HEK293 (cell line): ENCODE data around the gene STK32C.

ENCODE experiments used
- KLF1 ChIP-seq: fragments of 450-650 bp; formaldehyde crosslinking; IDR thresholded peaks from 2 replicates; pipeline ENCODE4 v1.5.1; 2016; ENCODE audit warnings: missing biosample characterization, missing genetic modification characterization
- ZBTB21 ChIP-seq: fragments of 450-650 bp; formaldehyde crosslinking; IDR thresholded peaks from 2 replicates; pipeline ENCODE4 v1.5.1; 2017; ENCODE audit warnings: missing biosample characterization, missing genetic modification characterization
- ZNF138 ChIP-seq: fragments of 450-650 bp; formaldehyde crosslinking; IDR thresholded peaks from 2 replicates; pipeline ENCODE4 v1.5.1; 2016; ENCODE audit warnings: missing biosample characterization, missing genetic modification characterization, borderline replicate concordance
- ZNF274 ChIP-seq, 2 experiments: fragments of 200-500 bp in 1 of 2; fragments of 450-650 bp in 1 of 2; sonication (Bioruptor generic) in 1 of 2; formaldehyde crosslinking in 1 of 2; IDR thresholded peaks; 2 replicates each; pipeline versions ENCODE4 v1.5.1 to v1.6.1; 2014 to 2016; ENCODE audit warnings: borderline replicate concordance in 1 of 2, inconsistent platforms in 1 of 2, low read length in 1 of 2, missing biosample characterization in 1 of 2, missing genetic modification characterization in 1 of 2
- ZNF302 ChIP-seq: fragments of 450-650 bp; formaldehyde crosslinking; IDR thresholded peaks from 2 replicates; pipeline ENCODE4 v1.5.1; 2016; ENCODE audit warnings: missing biosample characterization, missing genetic modification characterization, low read depth
- ZNF398 ChIP-seq: fragments of 450-650 bp; formaldehyde crosslinking; IDR thresholded peaks from 2 replicates; pipeline ENCODE4 v1.5.1; 2017; ENCODE audit warnings: missing biosample characterization, missing genetic modification characterization
- TF ChIP-seq, protein P1 (sequence below): fragments of 450-650 bp; formaldehyde crosslinking; IDR thresholded peaks from 2 replicates; pipeline ENCODE4 v1.5.1; 2017; ENCODE audit warnings: missing biosample characterization, missing genetic modification characterization

GRCh38 chr10:132341017-132341416, 33.3 kb upstream of the STK32C start:
- no peak for TF ChIP-seq ZNF398 (tag by site-specific recombination)
- no peak for TF ChIP-seq KLF1 (tag by site-specific recombination)
- TF ChIP-seq, protein P1, sequence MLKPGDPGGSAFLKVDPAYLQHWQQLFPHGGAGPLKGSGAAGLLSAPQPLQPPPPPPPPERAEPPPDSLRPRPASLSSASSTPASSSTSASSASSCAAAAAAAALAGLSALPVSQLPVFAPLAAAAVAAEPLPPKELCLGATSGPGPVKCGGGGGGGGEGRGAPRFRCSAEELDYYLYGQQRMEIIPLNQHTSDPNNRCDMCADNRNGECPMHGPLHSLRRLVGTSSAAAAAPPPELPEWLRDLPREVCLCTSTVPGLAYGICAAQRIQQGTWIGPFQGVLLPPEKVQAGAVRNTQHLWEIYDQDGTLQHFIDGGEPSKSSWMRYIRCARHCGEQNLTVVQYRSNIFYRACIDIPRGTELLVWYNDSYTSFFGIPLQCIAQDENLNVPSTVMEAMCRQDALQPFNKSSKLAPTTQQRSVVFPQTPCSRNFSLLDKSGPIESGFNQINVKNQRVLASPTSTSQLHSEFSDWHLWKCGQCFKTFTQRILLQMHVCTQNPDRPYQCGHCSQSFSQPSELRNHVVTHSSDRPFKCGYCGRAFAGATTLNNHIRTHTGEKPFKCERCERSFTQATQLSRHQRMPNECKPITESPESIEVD (tag by site-specific recombination) = no peak
- no peak for TF ChIP-seq ZNF138 (tag by site-specific recombination)
- no peak for TF ChIP-seq ZBTB21 (tag by site-specific recombination)
- no peak for TF ChIP-seq ZNF274 (IDR thresholded peaks at IDR 0.05; ENCODE audit: low read length)
- no peak for TF ChIP-seq ZNF274 (tag by site-specific recombination; IDR thresholded peaks at IDR 0.05; ENCODE audit: borderline replicate concordance)
- no peak for TF ChIP-seq ZNF302 (tag by site-specific recombination)
